ENCODE measurements around the gene MX1. TPM values are rescaled to one million over a fixed set of nuclear protein-coding genes. Genes with fewer than 3 reads are reported as not detected.

The MX1 gene
- total and polyA plus RNA-seq, 4 donors = 15.1 to 21.3 (median 18.0) TPM

- no peak overlapping the region for H3K9ac ChIP-seq (ENCODE audit: low read depth in 1 of 2, low read length in 2 of 2)
- peaks cover 19 to 84% (median 64%) of the 10 kb centered on the region in 4 donors for H3K36me3 ChIP-seq (ENCODE audit: control insufficient read depth in 4 of 4, insufficient read depth in 3 of 4, low read depth in 1 of 4, low read length in 3 of 4)
- no peak overlapping the region for H3K4me3 ChIP-seq (ENCODE audit: low read depth in 1 of 3, low read length in 3 of 3)
- no peaks in the 10 kb centered on the region for H3K27me3 ChIP-seq (ENCODE audit: control insufficient read depth in 4 of 4, insufficient read depth in 4 of 4, low read length in 3 of 4)
- TF ChIP-seq FOXA1 (IDR thresholded peaks at IDR 0.05) (no peak), HNF4A (conservative IDR thresholded peaks at IDR 0.05) (no peak), RXRA (IDR thresholded peaks at IDR 0.05) (no peak), TAF1 (conservative IDR thresholded peaks at IDR 0.05) (no peak), GABPA (IDR thresholded peaks at IDR 0.05 in 1 of 2, conservative IDR thresholded peaks at IDR 0.05 in 1 of 2) (no peak), RAD21 (IDR thresholded peaks at IDR 0.05) (no peak), EGR1 (IDR thresholded peaks at IDR 0.05; ENCODE audit: low read depth in 2 of 2) (no peak), ATF3 (IDR thresholded peaks at IDR 0.05) (no peak), FOXA2 (IDR thresholded peaks at IDR 0.05) (no peak), NR2F2 (IDR thresholded peaks at IDR 0.05) (no peak)
- TF ChIP-seq, protein P1, sequence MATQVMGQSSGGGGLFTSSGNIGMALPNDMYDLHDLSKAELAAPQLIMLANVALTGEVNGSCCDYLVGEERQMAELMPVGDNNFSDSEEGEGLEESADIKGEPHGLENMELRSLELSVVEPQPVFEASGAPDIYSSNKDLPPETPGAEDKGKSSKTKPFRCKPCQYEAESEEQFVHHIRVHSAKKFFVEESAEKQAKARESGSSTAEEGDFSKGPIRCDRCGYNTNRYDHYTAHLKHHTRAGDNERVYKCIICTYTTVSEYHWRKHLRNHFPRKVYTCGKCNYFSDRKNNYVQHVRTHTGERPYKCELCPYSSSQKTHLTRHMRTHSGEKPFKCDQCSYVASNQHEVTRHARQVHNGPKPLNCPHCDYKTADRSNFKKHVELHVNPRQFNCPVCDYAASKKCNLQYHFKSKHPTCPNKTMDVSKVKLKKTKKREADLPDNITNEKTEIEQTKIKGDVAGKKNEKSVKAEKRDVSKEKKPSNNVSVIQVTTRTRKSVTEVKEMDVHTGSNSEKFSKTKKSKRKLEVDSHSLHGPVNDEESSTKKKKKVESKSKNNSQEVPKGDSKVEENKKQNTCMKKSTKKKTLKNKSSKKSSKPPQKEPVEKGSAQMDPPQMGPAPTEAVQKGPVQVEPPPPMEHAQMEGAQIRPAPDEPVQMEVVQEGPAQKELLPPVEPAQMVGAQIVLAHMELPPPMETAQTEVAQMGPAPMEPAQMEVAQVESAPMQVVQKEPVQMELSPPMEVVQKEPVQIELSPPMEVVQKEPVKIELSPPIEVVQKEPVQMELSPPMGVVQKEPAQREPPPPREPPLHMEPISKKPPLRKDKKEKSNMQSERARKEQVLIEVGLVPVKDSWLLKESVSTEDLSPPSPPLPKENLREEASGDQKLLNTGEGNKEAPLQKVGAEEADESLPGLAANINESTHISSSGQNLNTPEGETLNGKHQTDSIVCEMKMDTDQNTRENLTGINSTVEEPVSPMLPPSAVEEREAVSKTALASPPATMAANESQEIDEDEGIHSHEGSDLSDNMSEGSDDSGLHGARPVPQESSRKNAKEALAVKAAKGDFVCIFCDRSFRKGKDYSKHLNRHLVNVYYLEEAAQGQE (IDR thresholded peaks at IDR 0.05) = no peak
- TF ChIP-seq, protein P2, sequence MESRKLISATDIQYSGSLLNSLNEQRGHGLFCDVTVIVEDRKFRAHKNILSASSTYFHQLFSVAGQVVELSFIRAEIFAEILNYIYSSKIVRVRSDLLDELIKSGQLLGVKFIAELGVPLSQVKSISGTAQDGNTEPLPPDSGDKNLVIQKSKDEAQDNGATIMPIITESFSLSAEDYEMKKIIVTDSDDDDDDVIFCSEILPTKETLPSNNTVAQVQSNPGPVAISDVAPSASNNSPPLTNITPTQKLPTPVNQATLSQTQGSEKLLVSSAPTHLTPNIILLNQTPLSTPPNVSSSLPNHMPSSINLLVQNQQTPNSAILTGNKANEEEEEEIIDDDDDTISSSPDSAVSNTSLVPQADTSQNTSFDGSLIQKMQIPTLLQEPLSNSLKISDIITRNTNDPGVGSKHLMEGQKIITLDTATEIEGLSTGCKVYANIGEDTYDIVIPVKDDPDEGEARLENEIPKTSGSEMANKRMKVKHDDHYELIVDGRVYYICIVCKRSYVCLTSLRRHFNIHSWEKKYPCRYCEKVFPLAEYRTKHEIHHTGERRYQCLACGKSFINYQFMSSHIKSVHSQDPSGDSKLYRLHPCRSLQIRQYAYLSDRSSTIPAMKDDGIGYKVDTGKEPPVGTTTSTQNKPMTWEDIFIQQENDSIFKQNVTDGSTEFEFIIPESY (IDR thresholded peaks at IDR 0.05) = no peak
- WGBS = 85% methylated on average over 2 of the region's 2 CpGs
- H3K4me1 ChIP-seq (ENCODE audit: control insufficient read depth in 4 of 4, insufficient read depth in 4 of 4, low read length in 3 of 4) = peaks cover 0 to 3% (median 0%) of the 10 kb centered on the region in 4 donors
- no peak overlapping the region for H3K27ac ChIP-seq (ENCODE audit: low read depth in 1 of 2, low read length in 2 of 2)
- no peak for DNase-seq (ENCODE audit: low spot score)
- peaks cover 0 to 5% (median 0%) of the 10 kb centered on the region in 4 donors for H3K9me3 ChIP-seq (ENCODE audit: control insufficient read depth in 4 of 4, low read length in 3 of 4)
Measured at GRCh38 chr21:41437729-41438128, 11.7 kb downstream of the MX1 start.

- H3K27ac ChIP-seq (ENCODE audit: low read depth in 1 of 2, low read length in 2 of 2) = no peak overlapping the region
- peaks cover 0 to 5% (median 0%) of the 10 kb centered on the region in 4 donors for H3K9me3 ChIP-seq (ENCODE audit: control insufficient read depth in 4 of 4, low read length in 3 of 4)
- H3K4me1 ChIP-seq (ENCODE audit: control insufficient read depth in 4 of 4, insufficient read depth in 4 of 4, low read length in 3 of 4) = no peaks in the 10 kb centered on the region
- TF ChIP-seq FOXA1 (IDR thresholded peaks at IDR 0.05) = no peak
- TF ChIP-seq RAD21 (IDR thresholded peaks at IDR 0.05) = no peak
- TF ChIP-seq HNF4A (conservative IDR thresholded peaks at IDR 0.05) = no peak
- TF ChIP-seq GABPA (IDR thresholded peaks at IDR 0.05 in 1 of 2, conservative IDR thresholded peaks at IDR 0.05 in 1 of 2) = no peak
- no peak for TF ChIP-seq TAF1 (conservative IDR thresholded peaks at IDR 0.05)
- TF ChIP-seq, protein P3, sequence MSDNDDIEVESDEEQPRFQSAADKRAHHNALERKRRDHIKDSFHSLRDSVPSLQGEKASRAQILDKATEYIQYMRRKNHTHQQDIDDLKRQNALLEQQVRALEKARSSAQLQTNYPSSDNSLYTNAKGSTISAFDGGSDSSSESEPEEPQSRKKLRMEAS (IDR thresholded peaks at IDR 0.05) = no peak
- TF ChIP-seq, protein P2 (IDR thresholded peaks at IDR 0.05) = no peak
- TF ChIP-seq JUND (IDR thresholded peaks at IDR 0.05) = no peak
- TF ChIP-seq RXRA (IDR thresholded peaks at IDR 0.05) = no peak
- TF ChIP-seq YY1 (IDR thresholded peaks at IDR 0.05) = no peak
- TF ChIP-seq SP1 (IDR thresholded peaks at IDR 0.05) = no peak
- TF ChIP-seq, protein P1 (IDR thresholded peaks at IDR 0.05) = no peak
- no peak for TF ChIP-seq NR2F2 (IDR thresholded peaks at IDR 0.05)
- DNase-seq (ENCODE audit: low spot score) = no peak
- H3K36me3 ChIP-seq (ENCODE audit: control insufficient read depth in 4 of 4, insufficient read depth in 3 of 4, low read depth in 1 of 4, low read length in 3 of 4) = peaks cover 17 to 86% (median 65%) of the 10 kb centered on the region in 4 donors
- no peak overlapping the region for H3K9ac ChIP-seq (ENCODE audit: low read depth in 1 of 2, low read length in 2 of 2)
- no peak overlapping the region for H3K4me3 ChIP-seq (ENCODE audit: low read depth in 1 of 3, low read length in 3 of 3)
- 92% methylated on average over 13 of the region's 13 CpGs for WGBS
- no peaks in the 10 kb centered on the region for H3K27me3 ChIP-seq (ENCODE audit: control insufficient read depth in 4 of 4, insufficient read depth in 4 of 4, low read length in 3 of 4)
Measured at GRCh38 chr21:41438425-41439113, 12.5 kb downstream of the MX1 start.
